Embryonic facial prominence (tissue), 1 donor: ENCODE results near the gene TIMELESS.
"Not testable (repeated sequence)": the region's sequence is repeated elsewhere in the genome, so short reads cannot be mapped to it uniquely, and the experiment has no call there.

Source experiments
- DNase-seq: peaks from one replicate; pipeline ENCODE4 v3.0.0-alpha.2; 2016; ENCODE audit errors: extremely low spot score

The TIMELESS gene

GRCh38 chr12:56448860-56449621, at the start of gene TIMELESS:
TSS of gene TIMELESS (minus strand) at chr12:56449426. CDS start at chr12:56434170, 15,256 bp downstream.
- peak; percentile 73 for DNase-seq

- DNase-seq, result not testable (repeated sequence)
Measured at GRCh38 chr12:56498126-56498902, 49.1 kb upstream of the TIMELESS start.

- not testable (repeated sequence) for DNase-seq
Measured at GRCh38 chr12:56496704-56497103, 47.5 kb upstream of the TIMELESS start.

GRCh38 chr12:56494481-56494880, 45.3 kb upstream of the TIMELESS start:
- not testable (repeated sequence) for DNase-seq

- DNase-seq, result not testable (repeated sequence)
Measured at GRCh38 chr12:56494106-56494415, 44.8 kb upstream of the TIMELESS start.

GRCh38 chr12:56493409-56494105, 44.3 kb upstream of the TIMELESS start:
- DNase-seq, result not testable (repeated sequence)

GRCh38 chr12:56490360-56490759, 41.1 kb upstream of the TIMELESS start:
- no peak for DNase-seq

GRCh38 chr12:56488041-56488955, 39.1 kb upstream of the TIMELESS start, which contains the start of gene GLS2:
TSS of gene GLS2 (minus strand) at chr12:56488161. CDS start at chr12:56488118, 43 bp downstream.
- DNase-seq, result no peak

GRCh38 chr12:56487448-56488040, 38.3 kb upstream of the TIMELESS start:
- DNase-seq, result no peak

- DNase-seq, result no peak
Measured at GRCh38 chr12:56486694-56487093, 37.5 kb upstream of the TIMELESS start.

GRCh38 chr12:56484566-56484965, 35.3 kb upstream of the TIMELESS start:
- DNase-seq, result no peak

GRCh38 chr12:56479625-56480024, 30.4 kb upstream of the TIMELESS start:
- DNase-seq, result no peak

GRCh38 chr12:56477521-56478225, 28.4 kb upstream of the TIMELESS start:
- no peak for DNase-seq

- DNase-seq, result no peak
Measured at GRCh38 chr12:56476972-56477432, 27.8 kb upstream of the TIMELESS start.

GRCh38 chr12:56476143-56476542, 26.9 kb upstream of the TIMELESS start:
- no peak for DNase-seq

GRCh38 chr12:56474389-56474788, 25.2 kb upstream of the TIMELESS start:
- DNase-seq, result no peak

GRCh38 chr12:56469007-56469930, 20.0 kb upstream of the TIMELESS start:
- no peak for DNase-seq

GRCh38 chr12:56468216-56469006, 19.2 kb upstream of the TIMELESS start, which contains the start of gene SPRYD4:
TSS of gene SPRYD4 (plus strand) at chr12:56468578. CDS start at chr12:56468592, 14 bp downstream.
- DNase-seq, result peak; percentile 90
